ENCODE data around the gene LEMD1. TPM values are rescaled to one million over a fixed set of nuclear protein-coding genes. Genes with fewer than 3 reads are reported as not detected.
A peak's percentile ranks its signal among the peaks of the same experiment; 100 is the strongest.

The LEMD1 gene
- total RNA-seq, 2 donors from 2014 or later: not detected

- Histone ChIP-seq H3K36me3 (replicated peaks in 1 of 2; ENCODE audit: insufficient read depth in 1 of 2, low read depth in 2 of 2) (no peaks in the 10 kb centered on the region), H3K4me3 (no peak overlapping the region), H3K9me3 (no peaks in the 10 kb centered on the region), H3K27ac (no peak overlapping the region), H3K4me1 (peaks cover 16% of the 10 kb centered on the region), H3K27me3 (peaks cover 0 to 4% of the 10 kb centered on the region in 2 donors)
- DNase-seq (no peak), ATAC-seq (no peak)
- 88 to 89% methylated on average over 11 of the region's 11 CpGs for WGBS, 2 donors
- TF ChIP-seq POLR2A (IDR thresholded peaks at IDR 0.05) (no peak), CTCF (IDR thresholded peaks at IDR 0.05) (no peak)
- intact Hi-C loops (cut with DNase I): loop anchor here (10.0 kb wide), 1 partner anchor 139 kb away; no protein-coding TSS in a partner anchor
Observed at GRCh38 chr1:205345761-205346160, 76.1 kb downstream of the LEMD1 start.

DNA sequence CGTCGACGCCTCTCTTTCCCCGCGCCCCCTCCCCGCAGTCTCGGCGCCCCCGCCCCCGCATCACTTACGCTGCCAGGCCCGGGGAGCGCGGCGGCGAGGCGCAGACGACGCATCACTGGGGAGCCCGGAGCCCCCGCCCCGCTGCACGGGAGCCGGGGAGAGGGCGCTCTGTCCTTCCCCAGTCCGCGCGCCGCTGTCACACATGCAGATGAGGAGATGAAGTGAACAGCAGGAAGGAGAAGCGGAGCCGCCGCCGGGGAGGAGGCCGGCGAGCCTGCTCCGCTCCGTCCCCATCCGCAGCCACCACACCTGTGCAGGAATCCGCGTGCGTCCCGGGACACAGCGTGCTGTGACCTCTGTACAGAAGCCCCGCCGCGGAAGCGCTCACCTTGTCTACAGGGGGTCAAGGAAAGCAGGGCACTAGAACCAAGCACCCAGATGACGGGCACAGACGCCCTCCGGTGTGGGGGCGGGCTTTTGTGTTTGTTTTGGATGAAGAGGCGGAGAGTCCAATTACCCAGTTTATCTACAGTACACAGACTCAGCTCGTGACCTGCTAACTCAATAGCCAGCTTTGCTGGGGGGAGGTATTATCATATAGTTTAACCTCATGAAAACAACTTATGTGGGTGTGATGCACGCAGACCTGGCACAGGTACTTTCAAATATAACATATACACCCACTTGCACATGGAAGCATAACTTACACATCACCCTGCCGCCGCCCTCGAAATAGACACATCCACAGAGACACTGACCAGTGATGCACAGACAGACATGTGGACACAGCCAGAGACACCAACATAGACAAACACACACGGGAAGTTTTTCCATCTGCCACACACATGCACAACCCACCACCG lies 77.6 kb downstream of the LEMD1 start:
- Histone ChIP-seq H3K9me3 (no peaks in the 10 kb centered on the region), H3K36me3 (replicated peaks in 1 of 2; ENCODE audit: insufficient read depth in 1 of 2, low read depth in 2 of 2) (no peaks in the 10 kb centered on the region), H3K4me1 (peaks cover 16% of the 10 kb centered on the region), H3K27me3 (peaks cover 0 to 4% of the 10 kb centered on the region in 2 donors), H3K4me3 (no peak overlapping the region), H3K27ac (no peak overlapping the region)
- intact Hi-C loops (cut with DNase I): loop anchor here (10.0 kb wide), 1 partner anchor 141 kb away; no protein-coding TSS in a partner anchor
- ATAC-seq: peak; percentile 65
- WGBS, 2 donors: 10 to 37% methylated on average over 12 to 40 of the region's 59 CpGs
- DNase-seq: peak in 3 of 4 donors; percentile 44 to 57 (median 45)
- TF ChIP-seq POLR2A (IDR thresholded peaks at IDR 0.05) (peak in 1 of 3 donors; percentile 15), CTCF (IDR thresholded peaks at IDR 0.05) (no peak)

GRCh38 chr1:205343431-205344065 lies 78.3 kb downstream of the LEMD1 start:
- intact Hi-C loops (cut with DNase I): loop anchor here (10.0 kb wide), 1 partner anchor 141 kb away; no protein-coding TSS in a partner anchor
- WGBS, 2 donors: 9 to 55% methylated on average over 4 to 49 of the region's 63 CpGs

DNA sequence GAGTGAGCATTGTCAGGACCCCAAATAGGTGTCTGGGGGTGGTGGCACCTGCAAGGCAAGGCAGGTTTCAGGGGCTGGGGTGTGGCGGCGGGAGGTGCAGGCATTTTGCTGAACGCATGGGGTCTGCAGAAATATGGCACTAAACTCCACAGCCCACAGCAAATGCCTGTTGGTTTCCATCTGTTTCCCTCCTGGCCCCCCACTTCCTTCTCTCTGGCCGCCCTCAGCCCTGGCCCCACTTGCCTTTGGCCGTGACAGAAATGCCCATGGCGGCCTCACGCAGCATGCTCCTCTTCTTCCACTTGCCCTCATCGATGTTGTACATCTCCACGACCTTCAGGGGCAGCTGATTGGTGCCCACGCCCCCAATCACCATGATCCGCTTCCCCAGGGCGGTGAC lies 78.9 kb downstream of the LEMD1 start:
- Histone ChIP-seq H3K27ac (no peak overlapping the region), H3K4me3 (no peak overlapping the region), H3K4me1 (peaks cover 16% of the 10 kb centered on the region), H3K36me3 (replicated peaks in 1 of 2; ENCODE audit: insufficient read depth in 1 of 2, low read depth in 2 of 2) (no peaks in the 10 kb centered on the region), H3K9me3 (no peaks in the 10 kb centered on the region), H3K27me3 (peaks cover 0 to 4% of the 10 kb centered on the region in 2 donors)
- no peak for TF ChIP-seq CTCF (IDR thresholded peaks at IDR 0.05)
- no peak for TF ChIP-seq POLR2A (IDR thresholded peaks at IDR 0.05)
- intact Hi-C loops (cut with DNase I): loop anchor here (10.0 kb wide), 1 partner anchor 142 kb away; no protein-coding TSS in a partner anchor
- 66 to 92% methylated on average over 7 to 12 of the region's 12 CpGs for WGBS, 2 donors
- DNase-seq: no peak
- ATAC-seq: no peak

More at GRCh38 chr1:205343431-205344065, 78.3 kb downstream of the LEMD1 start:
- peaks cover 16% of the 10 kb centered on the region for H3K4me1 ChIP-seq
- H3K27ac ChIP-seq: no peak overlapping the region
- peak in 2 of 4 donors; percentile 20 to 41 for DNase-seq
- H3K36me3 ChIP-seq (replicated peaks in 1 of 2; ENCODE audit: insufficient read depth in 1 of 2, low read depth in 2 of 2): no peaks in the 10 kb centered on the region
- TF ChIP-seq CTCF (IDR thresholded peaks at IDR 0.05) (no peak), POLR2A (IDR thresholded peaks at IDR 0.05) (no peak)
- H3K27me3 ChIP-seq: peaks cover 0 to 4% of the 10 kb centered on the region in 2 donors
- peak; percentile 25 for ATAC-seq
- H3K9me3 ChIP-seq: no peaks in the 10 kb centered on the region
- H3K4me3 ChIP-seq: no peak overlapping the region
